Liver (tissue), 9 donors: ENCODE measurements around the gene CRACR2A. TPM values are rescaled to one million over a fixed set of nuclear protein-coding genes. Genes with fewer than 3 reads are reported as not detected.

Experiments used
- DNase-seq: peaks from one replicate; pipeline ENCODE4 v3.0.0-alpha.2; 2017; ENCODE audit warnings: low spot score
- H3K27ac ChIP-seq, 2 donors: one replicate each; pipeline ENCODE4 v1.7.0; 2013; ENCODE audit warnings: inconsistent platforms in 2 of 2, low read length in 2 of 2, control low read depth in 1 of 2, low read depth in 1 of 2, mild to moderate bottlenecking in 1 of 2
- H3K27me3 ChIP-seq, 4 donors: one replicate each; pipeline versions ENCODE4 v1.6.1 to v1.7.0; 2013; ENCODE audit warnings: low read length in 3 of 4, inconsistent platforms in 1 of 4, mild to moderate bottlenecking in 1 of 4, moderate library complexity in 1 of 4; ENCODE audit not compliant: control insufficient read depth in 4 of 4, insufficient read depth in 4 of 4
- H3K36me3 ChIP-seq, 4 donors: one replicate each; pipeline versions ENCODE4 v1.6.1 to v1.7.0; 2013; ENCODE audit warnings: low read length in 3 of 4, mild to moderate bottlenecking in 3 of 4, low read depth in 1 of 4, moderate library complexity in 1 of 4; ENCODE audit not compliant: control insufficient read depth in 4 of 4, insufficient read depth in 3 of 4
- H3K4me1 ChIP-seq, 4 donors: one replicate each; pipeline versions ENCODE4 v1.6.1 to v1.7.0; 2013; ENCODE audit warnings: low read length in 3 of 4, mild to moderate bottlenecking in 3 of 4, moderate library complexity in 1 of 4; ENCODE audit not compliant: control insufficient read depth in 4 of 4, insufficient read depth in 4 of 4
- H3K4me3 ChIP-seq, 3 donors: one replicate each; pipeline versions ENCODE4 v1.6.1 to v1.7.0; 2013; ENCODE audit warnings: low read length in 3 of 3, control low read depth in 1 of 3, low read depth in 1 of 3, mild to moderate bottlenecking in 1 of 3
- H3K9ac ChIP-seq, 2 donors: one replicate each; pipeline ENCODE4 v1.7.0; 2013; ENCODE audit warnings: low read length in 2 of 2, mild to moderate bottlenecking in 2 of 2, moderate library complexity in 2 of 2, control low read depth in 1 of 2, low read depth in 1 of 2
- H3K9me3 ChIP-seq, 4 donors: one replicate each; pipeline versions ENCODE4 v1.6.1 to v1.7.0; 2013; ENCODE audit warnings: low read length in 3 of 4; ENCODE audit not compliant: control insufficient read depth in 4 of 4
- ATF3 ChIP-seq: IDR thresholded peaks from 2 replicates; pipeline ENCODE4 v1.6.1; 2016; ENCODE audit warnings: antibody characterized with exemption
- EGR1 ChIP-seq, 2 donors: IDR thresholded peaks; 2 replicates each; pipeline ENCODE4 v1.6.1; 2016 to 2018; ENCODE audit warnings: antibody characterized with exemption in 2 of 2, low read depth in 2 of 2
- FOXA1 ChIP-seq: IDR thresholded peaks from 2 replicates; pipeline ENCODE4 v1.6.1; 2016; ENCODE audit warnings: antibody characterized with exemption
- FOXA2 ChIP-seq: IDR thresholded peaks from 2 replicates; pipeline ENCODE4 v1.6.1; 2016; ENCODE audit warnings: antibody characterized with exemption
- GABPA ChIP-seq, 2 donors: IDR thresholded peaks in 1 of 2; conservative IDR thresholded peaks in 1 of 2; 2 replicates each; pipeline ENCODE4 v1.6.1; 2016; ENCODE audit warnings: antibody characterized with exemption in 2 of 2, mild to moderate bottlenecking in 1 of 2, moderate library complexity in 1 of 2
- HNF4A ChIP-seq, 2 donors: conservative IDR thresholded peaks; 2 replicates each; pipeline ENCODE4 v1.6.1; 2016; ENCODE audit warnings: antibody characterized with exemption in 2 of 2, mild to moderate bottlenecking in 2 of 2
- HNF4G ChIP-seq: IDR thresholded peaks from 2 replicates; pipeline ENCODE4 v1.6.1; 2016; ENCODE audit warnings: antibody characterized with exemption
- JUND ChIP-seq, 2 donors: IDR thresholded peaks; 2 replicates each; pipeline ENCODE4 v1.6.1; 2016; ENCODE audit warnings: antibody characterized with exemption in 2 of 2
- RAD21 ChIP-seq, 2 donors: IDR thresholded peaks; 2 replicates each; pipeline ENCODE4 v1.6.1; 2016; ENCODE audit warnings: antibody characterized with exemption in 2 of 2, mild to moderate bottlenecking in 2 of 2
- RXRA ChIP-seq, 2 donors: IDR thresholded peaks; 2 replicates each; pipeline ENCODE4 v1.6.1; 2017 to 2018; ENCODE audit warnings: antibody characterized with exemption in 2 of 2, mild to moderate bottlenecking in 1 of 2
- SP1 ChIP-seq: IDR thresholded peaks from 2 replicates; pipeline ENCODE4 v1.6.1; 2018; ENCODE audit warnings: antibody characterized with exemption, mild to moderate bottlenecking
- TAF1 ChIP-seq: conservative IDR thresholded peaks from 2 replicates; pipeline ENCODE4 v1.6.1; 2016; ENCODE audit warnings: antibody characterized with exemption, mild to moderate bottlenecking
- YY1 ChIP-seq: IDR thresholded peaks from 2 replicates; pipeline ENCODE4 v1.6.1; 2016; ENCODE audit warnings: antibody characterized with exemption, mild to moderate bottlenecking
- ZBTB33 ChIP-seq: IDR thresholded peaks from 2 replicates; pipeline ENCODE4 v1.6.1; 2016; ENCODE audit warnings: antibody characterized with exemption
- WGBS: extraction: QIAGEN DNeasy Blood & Tissue Kit; methylation state at CpG from one replicate; pipeline ENCODE4 v1.1.7; 2013; 5-methylcytosine and 5-hydroxymethylcytosine counted together
- polyA plus RNA-seq, 2 donors: library from polyadenylated mRNA; stranded (reverse) in 1 of 2; unstranded in 1 of 2; fragments of 200-250 nt in 1 of 2; fragments of >200 nt in 1 of 2; fragmentation: Nextera tagmentation in 1 of 2; extraction: Ambion mirVana in 1 of 2; gene quantifications; one replicate each; pipeline versions ENCODE4 v1.2.1 to v1.2.3, GENCODE V29; 2013 to 2015
- total RNA-seq, 2 donors: library from RNA; depleted of rRNA; stranded (reverse); fragments of >200 nt; gene quantifications; one replicate each; pipeline ENCODE4 v1.2.3, GENCODE V29; 2014
- donor health status: healthy.
- donor health status: healthy.
- donor health status: healthy.
- donor health status: healthy.
- donor health status: healthy.

The CRACR2A gene
- total and polyA plus RNA-seq, 4 donors: 0.33 to 4.2 (median 1.4) TPM

GRCh38 chr12:3597526-3598210 is 155.2 kb downstream of the CRACR2A start (continued):
- TF ChIP-seq ZBTB33: no peak
- TF ChIP-seq HNF4G: no peak
- TF ChIP-seq RAD21 (IDR thresholded peaks at IDR 0.05): no peak

GRCh38 chr12:3596703-3597415 is 156.1 kb downstream of the CRACR2A start:
- DNase-seq: no peak

GRCh38 chr12:3595721-3596120 is 157.2 kb downstream of the CRACR2A start:
- H3K9me3 ChIP-seq: no peaks in the 10 kb centered on the region
- no peak overlapping the region for H3K27ac ChIP-seq
- no peak for DNase-seq
- no peaks in the 10 kb centered on the region for H3K4me1 ChIP-seq
- H3K27me3 ChIP-seq: peaks cover 0 to 5% (median 0%) of the 10 kb centered on the region in 4 donors
- H3K9ac ChIP-seq: no peak overlapping the region
- TF ChIP-seq EGR1 (IDR thresholded peaks at IDR 0.05; ENCODE audit: low read depth in 2 of 2): no peak
- TF ChIP-seq FOXA2: no peak
- TF ChIP-seq ATF3: no peak
- no peak for TF ChIP-seq SP1
- no peak for TF ChIP-seq GABPA (IDR thresholded peaks at IDR 0.05 in 1 of 2, conservative IDR thresholded peaks at IDR 0.05 in 1 of 2)
- TF ChIP-seq JUND (IDR thresholded peaks at IDR 0.05): no peak
- no peak for TF ChIP-seq RXRA (IDR thresholded peaks at IDR 0.05)
- no peak overlapping the region for H3K4me3 ChIP-seq
- H3K36me3 ChIP-seq: no peaks in the 10 kb centered on the region
- 92% methylated on average over 6 of the region's 6 CpGs for WGBS

More at GRCh38 chr12:3596703-3597415, 156.1 kb downstream of the CRACR2A start:
- no peak overlapping the region for H3K9ac ChIP-seq
- H3K4me3 ChIP-seq: no peak overlapping the region
- TF ChIP-seq TAF1 (no peak), HNF4A (conservative IDR thresholded peaks at IDR 0.05) (no peak), FOXA2 (no peak), YY1 (no peak), RAD21 (IDR thresholded peaks at IDR 0.05) (no peak), SP1 (no peak), FOXA1 (no peak), HNF4G (no peak), GABPA (IDR thresholded peaks at IDR 0.05 in 1 of 2, conservative IDR thresholded peaks at IDR 0.05 in 1 of 2) (no peak), JUND (IDR thresholded peaks at IDR 0.05) (no peak), RXRA (IDR thresholded peaks at IDR 0.05) (no peak)
- no peaks in the 10 kb centered on the region for H3K4me1 ChIP-seq
- H3K27me3 ChIP-seq: peaks cover 0 to 5% (median 0%) of the 10 kb centered on the region in 4 donors
- H3K27ac ChIP-seq: no peak overlapping the region
- no peaks in the 10 kb centered on the region for H3K36me3 ChIP-seq
- WGBS: 90% methylated on average over 8 of the region's 8 CpGs
- H3K9me3 ChIP-seq: no peaks in the 10 kb centered on the region
